ENCODE results near the gene PIKFYVE.

- TF ChIP-seq, protein P1, sequence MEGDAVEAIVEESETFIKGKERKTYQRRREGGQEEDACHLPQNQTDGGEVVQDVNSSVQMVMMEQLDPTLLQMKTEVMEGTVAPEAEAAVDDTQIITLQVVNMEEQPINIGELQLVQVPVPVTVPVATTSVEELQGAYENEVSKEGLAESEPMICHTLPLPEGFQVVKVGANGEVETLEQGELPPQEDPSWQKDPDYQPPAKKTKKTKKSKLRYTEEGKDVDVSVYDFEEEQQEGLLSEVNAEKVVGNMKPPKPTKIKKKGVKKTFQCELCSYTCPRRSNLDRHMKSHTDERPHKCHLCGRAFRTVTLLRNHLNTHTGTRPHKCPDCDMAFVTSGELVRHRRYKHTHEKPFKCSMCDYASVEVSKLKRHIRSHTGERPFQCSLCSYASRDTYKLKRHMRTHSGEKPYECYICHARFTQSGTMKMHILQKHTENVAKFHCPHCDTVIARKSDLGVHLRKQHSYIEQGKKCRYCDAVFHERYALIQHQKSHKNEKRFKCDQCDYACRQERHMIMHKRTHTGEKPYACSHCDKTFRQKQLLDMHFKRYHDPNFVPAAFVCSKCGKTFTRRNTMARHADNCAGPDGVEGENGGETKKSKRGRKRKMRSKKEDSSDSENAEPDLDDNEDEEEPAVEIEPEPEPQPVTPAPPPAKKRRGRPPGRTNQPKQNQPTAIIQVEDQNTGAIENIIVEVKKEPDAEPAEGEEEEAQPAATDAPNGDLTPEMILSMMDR (IDR thresholded peaks at IDR 0.05): no peak
- no peak for TF ChIP-seq EZH2 (IDR thresholded peaks at IDR 0.05; ENCODE audit: borderline replicate concordance, insufficient read depth, low read depth, low read length, poor library complexity, severe bottlenecking)
These were observed 38.3 kb upstream of the PIKFYVE start for GRCh38 chr2:208227581-208228232.
